ENCODE data around the gene LDB2.

DNA sequence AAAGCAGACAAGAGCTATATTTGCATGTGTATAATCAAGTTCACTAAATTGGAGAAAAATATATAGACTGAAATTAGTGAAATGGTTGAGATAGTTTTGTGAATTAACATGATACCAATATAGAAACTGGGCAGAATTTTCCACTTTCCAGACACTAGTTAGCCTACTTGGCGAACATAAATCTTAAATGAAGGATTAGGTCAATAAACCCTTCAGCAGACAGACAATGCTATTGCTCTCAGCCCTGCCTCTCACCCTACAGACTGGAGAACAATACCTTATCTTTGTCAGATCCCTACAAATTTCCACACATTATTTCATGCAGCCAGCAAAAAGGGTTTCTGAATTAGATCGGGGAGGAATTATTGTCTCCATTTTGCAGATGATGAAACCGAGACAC lies 435.8 kb downstream of the LDB2 start:
- TF ChIP-seq, protein P1, sequence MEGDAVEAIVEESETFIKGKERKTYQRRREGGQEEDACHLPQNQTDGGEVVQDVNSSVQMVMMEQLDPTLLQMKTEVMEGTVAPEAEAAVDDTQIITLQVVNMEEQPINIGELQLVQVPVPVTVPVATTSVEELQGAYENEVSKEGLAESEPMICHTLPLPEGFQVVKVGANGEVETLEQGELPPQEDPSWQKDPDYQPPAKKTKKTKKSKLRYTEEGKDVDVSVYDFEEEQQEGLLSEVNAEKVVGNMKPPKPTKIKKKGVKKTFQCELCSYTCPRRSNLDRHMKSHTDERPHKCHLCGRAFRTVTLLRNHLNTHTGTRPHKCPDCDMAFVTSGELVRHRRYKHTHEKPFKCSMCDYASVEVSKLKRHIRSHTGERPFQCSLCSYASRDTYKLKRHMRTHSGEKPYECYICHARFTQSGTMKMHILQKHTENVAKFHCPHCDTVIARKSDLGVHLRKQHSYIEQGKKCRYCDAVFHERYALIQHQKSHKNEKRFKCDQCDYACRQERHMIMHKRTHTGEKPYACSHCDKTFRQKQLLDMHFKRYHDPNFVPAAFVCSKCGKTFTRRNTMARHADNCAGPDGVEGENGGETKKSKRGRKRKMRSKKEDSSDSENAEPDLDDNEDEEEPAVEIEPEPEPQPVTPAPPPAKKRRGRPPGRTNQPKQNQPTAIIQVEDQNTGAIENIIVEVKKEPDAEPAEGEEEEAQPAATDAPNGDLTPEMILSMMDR (IDR thresholded peaks at IDR 0.05): no peak
- TF ChIP-seq EP300 (IDR thresholded peaks at IDR 0.05): no peak

All from tibial nerve (tissue), 4 donors.